Aorta (tissue), 5 donors: ENCODE results near the gene ACTN4. TPM values are rescaled to one million over a fixed set of nuclear protein-coding genes. Genes with fewer than 3 reads are reported as not detected.

Experiments
- ATAC-seq: fragments of 200-7000 bp; cut with Tn5 transposase; one replicate; pipeline ENCODE4 v1.9.1; 2022; ENCODE audit warnings: moderate library complexity; ENCODE audit not compliant: low FRiP score
- DNase-seq, 2 donors: peaks; one replicate each; pipeline ENCODE4 v3.0.0-alpha.2; 2020
- H3K27ac ChIP-seq, 2 donors: one replicate each; pipeline ENCODE4 v1.5.1; 2013; ENCODE audit warnings: low read length in 2 of 2, mild to moderate bottlenecking in 2 of 2, moderate library complexity in 2 of 2, control low read depth in 1 of 2, inconsistent platforms in 1 of 2, low read depth in 1 of 2
- H3K27me3 ChIP-seq, 2 donors: one replicate each; pipeline ENCODE4 v1.6.1; 2013; ENCODE audit warnings: control low read depth in 1 of 2, low read length in 1 of 2, mild to moderate bottlenecking in 1 of 2, moderate library complexity in 1 of 2; ENCODE audit not compliant: insufficient read depth in 2 of 2, control insufficient read depth in 1 of 2
- H3K36me3 ChIP-seq, 2 donors: one replicate each; pipeline ENCODE4 v1.6.1; 2013; ENCODE audit warnings: control low read depth in 1 of 2, low read length in 1 of 2, mild to moderate bottlenecking in 1 of 2; ENCODE audit not compliant: insufficient read depth in 2 of 2, control insufficient read depth in 1 of 2
- H3K4me1 ChIP-seq, 2 donors: one replicate each; pipeline ENCODE4 v1.6.1; 2013; ENCODE audit warnings: low read length in 2 of 2, control low read depth in 1 of 2, mild to moderate bottlenecking in 1 of 2, moderate library complexity in 1 of 2; ENCODE audit not compliant: insufficient read depth in 2 of 2, control insufficient read depth in 1 of 2
- H3K4me3 ChIP-seq, 2 donors: one replicate each; pipeline ENCODE4 v1.5.1; 2013; ENCODE audit warnings: low read length in 2 of 2, control low read depth in 1 of 2, mild to moderate bottlenecking in 1 of 2
- H3K9me3 ChIP-seq: one replicate; pipeline ENCODE4 v1.6.1; 2013; ENCODE audit warnings: mild to moderate bottlenecking, low read length; ENCODE audit not compliant: control insufficient read depth
- WGBS, 2 donors: extraction: QIAGEN DNeasy Blood & Tissue Kit; methylation state at CpG; one replicate each; pipeline ENCODE4 v1.1.7; 2013; 5-methylcytosine and 5-hydroxymethylcytosine counted together
- intact Hi-C, 2 donors: fragments of 100-400 bp; cut with DNase I; formaldehyde crosslinking; loops; one replicate each; pipeline versions ENCODE4 v1.14.2 to v1.15.0; 2022
- polyA plus RNA-seq, 2 donors: library from polyadenylated mRNA; stranded (reverse); fragments of 200-250 nt; gene quantifications; one replicate each; pipeline ENCODE4 v1.2.3, GENCODE V29; 2013
- total RNA-seq, 2 donors: library from RNA; stranded (reverse); fragmentation: NEBNext Ultra II Directional; extraction: Animal tissue kit (Norgen Biotek cat#: 25700); gene quantifications; one replicate each; pipeline ENCODE4 v1.2.1, GENCODE V29; 2021
- donor health status: healthy with polysubstance abuse.
- donor health status: Bipolar disorder and iron deficiency.
- donor health status: DM: no; HTN: no; CAD: no.
- donor health status: DM: no; HTN: no; CAD: no.
- donor health status: DM: yes; HTN: yes; CAD: no.

Gene ACTN4
- total and polyA plus RNA-seq, 4 donors = 111 to 1,985 (median 479) TPM

GRCh38 chr19:38666663-38667511 lies 19.4 kb downstream of the ACTN4 start:
- Histone ChIP-seq H3K27ac (peak overlapping the region; percentile 84 to 100), H3K9me3 (no peaks in the 10 kb centered on the region), H3K27me3 (no peaks in the 10 kb centered on the region), H3K4me1 (peaks cover 2 to 29% of the 10 kb centered on the region in 2 donors), H3K4me3 (no peak overlapping the region), H3K36me3 (no peaks in the 10 kb centered on the region)
- intact Hi-C loops = no loop called here
- ATAC-seq = peak; percentile 74
- peak in 1 of 2 donors; percentile 76 for DNase-seq
- 13 to 14% methylated on average over 10 of the region's 10 CpGs for WGBS, 2 donors

- no peak for DNase-seq
- H3K4me1 ChIP-seq = peaks cover 2 to 25% of the 10 kb centered on the region in 2 donors
- no peaks in the 10 kb centered on the region for H3K9me3 ChIP-seq
- H3K4me3 ChIP-seq = no peak overlapping the region
- intact Hi-C loops = no loop called here
- H3K27me3 ChIP-seq = no peaks in the 10 kb centered on the region
- WGBS, 2 donors = 2 to 5% methylated on average over 8 of the region's 8 CpGs
- H3K36me3 ChIP-seq = no peaks in the 10 kb centered on the region
- peak overlapping the region; percentile 58 to 100 for H3K27ac ChIP-seq
- no peak for ATAC-seq
Measured at GRCh38 chr19:38667661-38668171, 20.3 kb downstream of the ACTN4 start.

DNA sequence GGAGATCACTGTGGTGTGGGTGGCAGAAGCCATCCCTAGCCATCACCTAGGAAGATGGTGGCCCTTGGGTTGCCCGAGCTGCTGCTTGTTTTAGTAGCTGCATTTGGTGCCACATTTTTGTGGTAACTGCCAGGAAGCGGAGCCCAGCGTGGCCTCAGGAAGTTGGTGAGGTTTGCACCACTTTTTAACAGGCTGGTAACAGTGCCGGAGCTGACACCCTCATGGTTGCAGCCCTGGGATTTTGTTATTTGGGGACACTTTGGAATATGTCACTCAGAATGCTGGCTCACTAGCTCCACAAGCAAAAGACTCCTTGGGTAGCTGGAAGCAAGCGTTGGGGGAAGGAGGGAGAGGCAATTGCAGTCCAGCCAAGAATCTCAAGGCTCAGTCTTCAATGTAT lies 22.1 kb downstream of the ACTN4 start:
- peaks cover 2 to 22% of the 10 kb centered on the region in 2 donors for H3K4me1 ChIP-seq
- no peaks in the 10 kb centered on the region for H3K27me3 ChIP-seq
- no peak overlapping the region for H3K4me3 ChIP-seq
- no peaks in the 10 kb centered on the region for H3K9me3 ChIP-seq
- ATAC-seq (no peak), DNase-seq (peak in 1 of 2 donors; percentile 50)
- H3K27ac ChIP-seq = peak overlapping the region; percentile 63 to 97
- intact Hi-C loops = no loop called here
- 0 to 5% methylated on average over 5 of the region's 5 CpGs for WGBS, 2 donors
- no peaks in the 10 kb centered on the region for H3K36me3 ChIP-seq

DNA sequence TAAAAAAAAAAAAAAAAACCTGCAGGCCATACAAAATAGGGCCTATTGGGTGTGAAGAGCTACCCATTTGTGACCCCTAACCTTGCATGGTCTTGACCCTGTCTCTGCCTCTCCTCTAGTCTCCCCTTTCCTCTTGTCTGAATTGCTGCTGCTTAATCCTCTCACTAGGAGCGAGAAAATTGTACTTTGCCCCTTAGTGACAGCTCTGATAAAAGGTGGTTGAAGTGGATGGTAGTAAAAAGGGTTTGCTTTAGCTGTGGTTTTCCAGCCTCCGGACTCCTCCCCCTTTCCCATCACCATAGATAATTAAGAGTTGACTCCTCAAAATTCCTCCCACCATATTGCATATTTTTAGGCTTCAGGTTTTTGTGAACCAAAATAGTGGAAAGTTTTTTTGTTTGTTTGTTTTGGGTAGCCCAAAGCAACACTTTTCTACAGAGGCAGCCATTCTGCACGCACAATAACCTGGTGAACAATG lies 23.5 kb downstream of the ACTN4 start:
- DNase-seq = peak in 1 of 2 donors; percentile 34
- Histone ChIP-seq H3K27me3 (no peaks in the 10 kb centered on the region), H3K9me3 (no peaks in the 10 kb centered on the region), H3K36me3 (no peaks in the 10 kb centered on the region), H3K4me3 (no peak overlapping the region), H3K27ac (peak overlapping the region; percentile 87 to 97), H3K4me1 (peaks cover 2 to 30% of the 10 kb centered on the region in 2 donors)
- intact Hi-C loops = no loop called here
- no peak for ATAC-seq
- 32% methylated on average over 3 of the region's 3 CpGs for WGBS, 2 donors

DNA sequence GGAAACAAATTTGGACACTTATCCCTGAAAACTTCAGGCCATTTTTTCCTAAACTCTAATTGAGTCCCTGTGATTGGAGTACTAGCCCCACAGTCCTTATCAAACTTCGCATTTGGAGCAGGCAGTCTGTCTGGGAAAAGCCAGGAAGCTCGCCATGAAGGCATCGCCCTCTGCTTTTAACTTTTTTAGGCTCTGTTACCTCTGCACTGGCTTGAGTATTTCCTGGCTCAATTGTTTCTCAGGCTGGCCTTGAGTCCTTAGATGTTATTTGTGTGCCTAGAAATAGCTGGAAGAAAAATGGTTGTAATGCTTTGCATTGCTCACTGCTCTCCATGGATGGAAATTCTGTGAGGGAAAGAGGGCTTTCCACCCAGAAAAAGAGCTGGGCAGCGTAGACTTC lies 24.2 kb downstream of the ACTN4 start:
- Histone ChIP-seq H3K9me3 (no peaks in the 10 kb centered on the region), H3K4me3 (no peak overlapping the region), H3K4me1 (peaks cover 2 to 30% of the 10 kb centered on the region in 2 donors), H3K27ac (peak overlapping the region; percentile 87 to 97), H3K27me3 (no peaks in the 10 kb centered on the region), H3K36me3 (no peaks in the 10 kb centered on the region)
- WGBS, 2 donors = 0 to 5% methylated on average over 4 of the region's 4 CpGs
- ATAC-seq = no peak
- peak in 1 of 2 donors; percentile 38 for DNase-seq
- intact Hi-C loops = no loop called here

DNA sequence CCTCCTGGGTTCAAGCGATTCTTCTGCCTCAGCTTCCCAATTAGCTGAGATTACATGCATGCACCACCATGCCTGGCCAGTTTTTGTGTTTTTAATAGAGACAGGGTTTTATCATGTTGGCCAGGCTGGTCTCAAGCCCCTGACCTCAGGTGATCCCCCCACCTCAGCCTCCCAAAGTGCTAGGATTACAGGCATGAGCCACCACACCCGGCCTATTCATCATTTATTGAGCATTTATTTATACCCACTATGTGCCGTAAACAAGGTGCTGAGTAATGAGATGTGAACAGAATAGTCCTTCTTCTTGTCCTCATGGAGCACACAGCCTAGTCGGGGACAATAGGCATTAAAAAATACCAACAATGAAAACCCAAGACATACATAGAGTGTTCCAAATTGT lies 25.6 kb downstream of the ACTN4 start:
- H3K27me3 ChIP-seq = no peaks in the 10 kb centered on the region
- DNase-seq (peak in 1 of 2 donors; percentile 12), ATAC-seq (no peak)
- 87 to 89% methylated on average over 4 of the region's 4 CpGs for WGBS, 2 donors
- peak overlapping the region in 1 of 2 donors; percentile 35 for H3K27ac ChIP-seq
- intact Hi-C loops = no loop called here
- H3K36me3 ChIP-seq = no peaks in the 10 kb centered on the region
- H3K4me1 ChIP-seq = peaks cover 2 to 27% of the 10 kb centered on the region in 2 donors
- no peak overlapping the region for H3K4me3 ChIP-seq
- H3K9me3 ChIP-seq = no peaks in the 10 kb centered on the region

DNA sequence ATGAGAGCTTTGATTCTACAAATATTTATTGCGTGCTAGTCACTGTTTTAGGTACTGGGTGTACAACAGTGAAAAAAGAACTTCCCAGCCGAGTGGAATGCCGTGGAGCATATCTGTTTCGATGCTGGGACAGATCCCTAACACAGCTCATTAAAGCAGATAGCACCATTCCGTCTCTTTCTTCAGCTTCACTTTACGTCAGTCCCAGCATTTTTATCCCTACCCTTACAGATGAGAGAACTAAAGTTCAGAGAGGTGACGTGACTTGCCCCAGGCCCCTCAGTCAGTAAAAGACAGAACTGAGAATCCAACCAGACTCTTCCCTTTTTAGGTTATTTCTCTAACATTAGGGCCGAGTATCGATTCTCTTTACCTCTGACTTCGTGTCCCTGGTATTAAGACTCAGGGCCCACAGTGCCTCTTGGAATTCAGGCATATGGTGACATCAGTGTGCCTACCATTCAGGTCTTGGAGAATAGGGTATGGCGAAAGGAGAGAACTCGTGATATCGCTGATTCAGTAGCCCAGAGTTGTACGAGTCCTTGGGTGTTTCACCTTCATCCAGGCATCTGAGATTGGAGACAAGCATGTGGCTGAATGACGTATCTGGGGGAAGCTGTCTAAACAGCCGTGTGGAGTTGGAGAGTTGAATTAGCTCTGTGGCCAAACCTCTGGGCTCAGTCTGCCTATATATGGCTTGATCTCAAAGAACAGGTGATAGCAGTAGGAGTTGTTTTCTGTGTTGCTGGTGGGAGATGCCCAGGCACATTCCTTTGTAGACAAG lies 27.1 kb downstream of the ACTN4 start:
- no peaks in the 10 kb centered on the region for H3K36me3 ChIP-seq
- H3K27ac ChIP-seq = peak overlapping the region; percentile 94 to 99
- ATAC-seq = no peak
- peaks cover 2 to 20% of the 10 kb centered on the region in 2 donors for H3K4me1 ChIP-seq
- H3K9me3 ChIP-seq = no peaks in the 10 kb centered on the region
- no peaks in the 10 kb centered on the region for H3K27me3 ChIP-seq
- 14 to 17% methylated on average over 16 of the region's 16 CpGs for WGBS, 2 donors
- no peak overlapping the region for H3K4me3 ChIP-seq
- peak in 1 of 2 donors; percentile 32 for DNase-seq
- intact Hi-C loops = no loop called here

GRCh38 chr19:38675611-38676010 lies 28.2 kb downstream of the ACTN4 start:
- Histone ChIP-seq H3K4me1 (peaks cover 0 to 14% of the 10 kb centered on the region in 2 donors), H3K9me3 (no peaks in the 10 kb centered on the region), H3K36me3 (no peaks in the 10 kb centered on the region), H3K27me3 (no peaks in the 10 kb centered on the region), H3K4me3 (no peak overlapping the region), H3K27ac (peak overlapping the region; percentile 47 to 99)
- 32 to 54% methylated on average over 5 of the region's 5 CpGs for WGBS, 2 donors
- intact Hi-C loops = no loop called here
- ATAC-seq (no peak), DNase-seq (peak in 1 of 2 donors; percentile 38)
